Dendritic cell treated with granulocyte-macrophage colony-stimulating factor and Interleukin-4, amounts not matched to agents 40 ng/mL and 50 ng/mL, for 4 days (primary cell): ENCODE results near the gene ZNF17.

Experiments
- H3K27ac Mint-ChIP-seq: one replicate; pipeline ENCODE4 v1.8.0; 2022; ENCODE audit warnings: mild to moderate bottlenecking, mixed read lengths
- H3K27me3 Mint-ChIP-seq: one replicate; pipeline ENCODE4 v1.8.0; 2022; ENCODE audit warnings: mild to moderate bottlenecking, mixed read lengths
- H3K36me3 Mint-ChIP-seq: one replicate; pipeline ENCODE4 v1.8.0; 2022; ENCODE audit warnings: low read depth, mixed read lengths
- H3K4me1 Mint-ChIP-seq: one replicate; pipeline ENCODE4 v1.8.0; 2022; ENCODE audit warnings: low read depth, mixed read lengths
- H3K4me3 Mint-ChIP-seq: one replicate; pipeline ENCODE4 v1.8.0; 2022; ENCODE audit warnings: mild to moderate bottlenecking, moderate library complexity, mixed read lengths
- H3K9me3 Mint-ChIP-seq: one replicate; pipeline ENCODE4 v1.8.0; 2022; ENCODE audit warnings: mixed read lengths
- intact Hi-C: fragments of 100-400 bp; cut with micrococcal nuclease; formaldehyde crosslinking; loops from one replicate; pipeline ENCODE4 v1.15.0; 2022

Gene ZNF17

GRCh38 chr19:57389730-57390598 lies 21.0 kb upstream of the ZNF17 start, which contains the start of gene ZNF548:
Gene ZNF548 (plus strand): TSS chr19:57389854. CDS start chr19:57390100, 246 bp downstream.
- H3K36me3 Mint-ChIP-seq: peaks cover 54% of the 10 kb centered on the region
- peaks cover 12% of the 10 kb centered on the region for H3K9me3 Mint-ChIP-seq
- peaks cover 18% of the 10 kb centered on the region for H3K4me1 Mint-ChIP-seq
- peak within 1 kb of the TSS; percentile 89 for H3K27ac Mint-ChIP-seq
- peak within 1 kb of the TSS; percentile 86 for H3K4me3 Mint-ChIP-seq
- peaks cover 4% of the 10 kb centered on the region for H3K27me3 Mint-ChIP-seq
- intact Hi-C loops: loop anchor here (1.0 kb wide), 4 partner anchors 21 to 70 kb away; partner anchors contain the start of genes TRAPPC2B, ZNF17, ZNF543 and ZNF547

DNA sequence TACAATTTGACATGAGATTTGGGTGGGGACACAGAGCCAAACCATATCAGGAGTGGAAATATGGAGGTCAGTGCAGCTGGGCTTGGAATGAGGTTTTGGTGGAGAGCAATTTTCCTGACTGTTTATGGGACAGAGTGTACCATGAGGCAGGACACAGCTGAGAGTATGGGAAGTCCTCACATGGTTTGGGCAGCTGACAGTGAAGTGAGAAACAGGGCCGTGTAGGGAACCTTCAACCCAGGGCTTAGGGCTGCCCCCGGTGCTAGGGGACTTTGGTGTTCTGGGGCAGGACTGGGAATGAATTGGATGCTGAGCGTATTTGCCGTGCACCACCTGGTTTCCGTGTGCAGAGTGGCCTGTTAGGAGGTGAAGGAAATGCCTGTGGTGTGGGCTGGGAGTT lies 15.3 kb upstream of the ZNF17 start:
- no peak overlapping the region for H3K4me3 Mint-ChIP-seq
- intact Hi-C loops: no loop called here
- H3K27ac Mint-ChIP-seq: no peak overlapping the region
- peaks cover 90% of the 10 kb centered on the region for H3K36me3 Mint-ChIP-seq
- H3K4me1 Mint-ChIP-seq: peaks cover 5% of the 10 kb centered on the region
- no peaks in the 10 kb centered on the region for H3K27me3 Mint-ChIP-seq
- peaks cover 63% of the 10 kb centered on the region for H3K9me3 Mint-ChIP-seq

- Mint-ChIP-seq H3K4me3 (no peak overlapping the region), H3K4me1 (no peaks in the 10 kb centered on the region), H3K36me3 (peaks cover 69% of the 10 kb centered on the region), H3K9me3 (peaks cover 86% of the 10 kb centered on the region), H3K27me3 (no peaks in the 10 kb centered on the region), H3K27ac (no peak overlapping the region)
- intact Hi-C loops: no loop called here
Observed at GRCh38 chr19:57398868-57399267, 12.1 kb upstream of the ZNF17 start.

DNA sequence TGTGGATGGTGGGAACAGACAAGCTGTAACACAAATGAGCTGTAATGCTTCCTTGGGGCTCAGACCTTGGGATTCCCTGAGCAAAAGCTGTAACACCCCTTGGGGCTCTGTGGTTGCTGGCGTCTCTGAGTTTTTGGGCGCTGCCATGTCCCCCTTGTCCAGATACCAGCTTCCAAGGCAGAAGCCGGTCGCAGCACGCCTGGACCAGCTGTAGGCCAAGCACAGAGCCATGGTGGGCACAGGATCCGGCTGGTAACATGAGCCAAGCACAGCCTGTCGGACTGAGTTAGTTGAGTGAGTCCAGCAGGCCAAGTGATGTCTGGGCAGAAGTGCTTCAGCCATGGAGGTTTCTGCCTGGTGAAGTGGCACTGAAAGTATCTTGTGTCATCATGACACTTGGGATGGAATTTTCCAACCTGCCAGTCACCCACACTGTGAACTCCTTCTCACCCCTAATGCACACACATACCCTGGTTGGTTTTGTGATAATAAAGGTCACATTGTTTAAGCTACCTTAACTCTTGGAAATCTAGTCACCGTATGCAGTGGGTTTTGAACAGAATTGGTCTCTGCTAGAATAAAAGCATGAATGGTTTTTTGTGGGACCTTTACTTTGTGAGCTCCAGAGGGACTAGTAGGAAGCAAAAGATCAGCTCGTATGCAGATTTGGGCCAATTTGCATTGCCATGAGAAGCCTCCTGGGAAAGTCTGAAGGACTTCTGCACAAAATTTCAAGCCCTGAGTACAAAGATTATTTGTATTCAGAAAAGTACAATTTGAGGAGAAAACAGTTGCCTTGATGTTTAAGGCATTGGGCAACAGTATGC lies 7.0 kb upstream of the ZNF17 start:
- Mint-ChIP-seq H3K4me1 (no peaks in the 10 kb centered on the region), H3K9me3 (peaks cover 36% of the 10 kb centered on the region), H3K36me3 (peaks cover 18% of the 10 kb centered on the region), H3K27ac (no peak overlapping the region), H3K4me3 (no peak overlapping the region), H3K27me3 (no peaks in the 10 kb centered on the region)
- intact Hi-C loops: no loop called here

DNA sequence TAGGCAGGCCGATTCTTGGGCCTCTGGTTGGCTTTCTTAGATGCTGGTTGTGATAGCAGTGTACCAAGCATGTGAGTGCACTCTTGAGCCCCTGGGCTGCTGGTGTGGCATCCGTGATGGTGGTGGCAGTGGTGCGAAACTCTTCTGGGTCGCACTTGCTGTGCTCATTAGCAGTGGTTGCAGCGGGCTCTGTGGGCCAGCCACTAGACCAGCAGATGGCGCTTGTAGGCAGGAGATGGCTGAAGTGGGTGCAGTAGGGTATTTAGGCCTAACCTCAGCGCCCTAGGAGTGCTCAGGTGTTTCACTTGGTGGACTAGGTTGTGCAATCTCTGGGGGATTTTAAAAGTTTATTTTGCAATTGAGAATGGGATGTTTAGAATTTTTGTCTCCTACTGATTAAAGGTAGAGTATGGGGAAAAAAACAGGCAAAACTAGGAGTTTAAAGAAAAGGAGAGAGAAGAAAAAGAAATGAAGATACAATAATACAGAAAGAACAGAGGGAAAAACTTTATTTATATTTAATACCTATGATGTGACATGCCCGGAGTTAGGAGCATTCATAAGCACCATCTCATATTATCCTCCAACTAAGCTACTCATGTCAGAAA lies 4.3 kb upstream of the ZNF17 start:
- Mint-ChIP-seq H3K27ac (no peak overlapping the region), H3K4me3 (no peak overlapping the region), H3K36me3 (peaks cover 8% of the 10 kb centered on the region), H3K9me3 (peaks cover 17% of the 10 kb centered on the region), H3K4me1 (peaks cover 4% of the 10 kb centered on the region), H3K27me3 (no peaks in the 10 kb centered on the region)
- intact Hi-C loops: no loop called here

GRCh38 chr19:57419439-57419838 lies 8.5 kb downstream of the ZNF17 start:
- Mint-ChIP-seq H3K27ac (no peak overlapping the region), H3K27me3 (no peaks in the 10 kb centered on the region), H3K9me3 (peaks cover 78% of the 10 kb centered on the region), H3K4me3 (no peak overlapping the region), H3K36me3 (peaks cover 75% of the 10 kb centered on the region), H3K4me1 (peaks cover 5% of the 10 kb centered on the region)
- intact Hi-C loops: no loop called here

- Mint-ChIP-seq H3K4me3 (no peak overlapping the region), H3K36me3 (peaks cover 59% of the 10 kb centered on the region), H3K4me1 (peaks cover 5% of the 10 kb centered on the region), H3K27ac (no peak overlapping the region), H3K27me3 (no peaks in the 10 kb centered on the region), H3K9me3 (peaks cover 73% of the 10 kb centered on the region)
- intact Hi-C loops: no loop called here
Observed at GRCh38 chr19:57421037-57421436, 10.1 kb downstream of the ZNF17 start.

DNA sequence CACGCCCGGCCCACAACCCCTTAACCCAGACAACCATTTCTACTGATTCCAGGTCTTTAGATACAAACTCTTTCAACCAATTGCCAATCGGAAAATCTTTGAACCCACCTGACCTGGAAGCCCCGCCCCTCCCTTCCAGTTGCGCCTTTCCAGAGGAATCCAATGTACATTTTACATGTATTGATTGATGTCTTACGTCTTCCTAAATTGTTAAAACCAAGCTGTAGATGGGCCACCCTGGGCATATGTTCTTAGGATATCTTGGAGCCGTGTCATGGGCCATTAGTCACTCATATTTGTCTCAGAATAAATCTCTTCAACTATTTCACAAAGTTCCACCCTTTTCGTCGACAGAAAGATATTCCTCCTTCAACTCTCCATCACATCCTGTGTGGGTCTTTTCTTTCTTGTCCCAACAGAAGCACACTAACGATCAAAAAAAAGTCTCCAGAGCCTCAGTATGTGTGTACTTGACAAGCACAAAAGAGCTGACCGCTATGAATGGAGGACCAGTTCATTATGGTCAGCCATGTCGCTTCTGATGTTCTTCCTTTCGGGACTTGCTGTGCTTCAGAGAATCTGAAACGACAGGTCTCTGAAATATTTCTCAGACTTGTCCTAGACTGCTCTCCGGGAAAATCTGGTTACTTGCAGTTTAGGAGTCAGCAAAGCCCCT lies 23.6 kb downstream of the ZNF17 start:
- Mint-ChIP-seq H3K27me3 (no peaks in the 10 kb centered on the region), H3K36me3 (peaks cover 35% of the 10 kb centered on the region), H3K4me1 (peaks cover 21% of the 10 kb centered on the region), H3K27ac (peak overlapping the region; percentile 76), H3K9me3 (peaks cover 60% of the 10 kb centered on the region), H3K4me3 (peak overlapping the region; percentile 83)
- intact Hi-C loops: loop anchor here (1.0 to 5.0 kb wide), 3 partner anchors 23 to 45 kb away; partner anchors contain the start of genes ZNF17, ZNF548 and ZNF772

DNA sequence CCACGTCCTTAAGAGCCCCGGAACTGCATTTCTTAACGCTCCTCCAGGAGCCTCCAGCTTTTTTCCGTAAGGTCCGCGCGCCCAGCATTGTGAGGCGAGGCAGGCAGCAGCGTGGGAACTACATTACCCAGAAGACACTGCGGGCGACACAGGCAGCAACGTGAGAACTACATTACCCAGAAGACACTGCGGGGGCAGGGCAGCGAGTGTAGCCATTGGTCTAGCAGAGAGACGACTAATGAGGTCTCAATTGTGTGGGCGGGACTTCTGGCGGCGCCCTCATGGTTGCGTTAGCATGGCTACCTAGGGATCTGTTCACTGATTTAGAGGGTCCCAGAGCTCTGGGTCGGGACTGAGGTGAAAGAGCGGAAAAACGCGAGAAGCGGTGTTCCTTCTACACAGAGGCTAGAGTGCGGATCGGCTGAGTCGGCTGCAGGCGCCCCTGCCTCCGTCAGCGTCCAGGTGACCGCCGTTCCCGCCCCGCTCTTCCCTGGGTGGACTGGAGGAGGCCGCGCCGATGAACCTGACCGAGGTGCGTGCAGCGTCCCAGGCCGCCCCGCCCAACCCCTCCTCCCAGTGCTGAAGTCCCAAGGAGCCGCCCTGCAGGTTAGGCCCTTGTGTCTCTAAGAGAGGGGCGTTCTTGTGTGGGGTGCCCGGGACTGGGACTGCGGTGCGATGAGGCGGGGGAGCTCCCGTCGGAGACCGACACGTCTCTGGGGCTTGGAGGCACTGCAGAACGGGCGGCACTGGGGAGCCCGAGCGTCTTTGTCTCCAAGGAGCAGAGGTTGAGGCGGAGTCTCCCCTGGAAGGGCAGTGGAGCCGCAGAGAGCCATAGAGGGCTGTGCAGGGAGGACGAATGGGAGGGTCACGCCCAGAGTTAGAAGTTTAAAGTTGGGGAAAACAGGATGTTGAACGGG lies 24.4 kb downstream of the ZNF17 start, which contains the start of gene ZNF749:
Gene ZNF749, plus strand, starts transcription at position 264 of the 917 bp plus-strand sequence. Its CDS starts 254 bp downstream, at position 518.
- Mint-ChIP-seq H3K4me1 (peaks cover 21% of the 10 kb centered on the region), H3K4me3 (peak within 1 kb of the TSS; percentile 83), H3K27me3 (no peaks in the 10 kb centered on the region), H3K9me3 (peaks cover 61% of the 10 kb centered on the region), H3K27ac (peak within 1 kb of the TSS; percentile 76), H3K36me3 (peaks cover 43% of the 10 kb centered on the region)
- intact Hi-C loops: loop anchor here (1.0 to 5.0 kb wide), 3 partner anchors 24 to 46 kb away; partner anchors contain the start of genes ZNF17, ZNF548 and ZNF772

- intact Hi-C loops: loop anchor here (5.0 kb wide), 1 partner anchor 41 kb away; the partner anchor contains the start of gene ZNF772
- Mint-ChIP-seq H3K27ac (no peak overlapping the region), H3K4me1 (peaks cover 26% of the 10 kb centered on the region), H3K27me3 (no peaks in the 10 kb centered on the region), H3K4me3 (peak overlapping the region; percentile 83), H3K36me3 (peaks cover 47% of the 10 kb centered on the region), H3K9me3 (peaks cover 61% of the 10 kb centered on the region)
Observed at GRCh38 chr19:57436417-57436816, 25.5 kb downstream of the ZNF17 start.

GRCh38 chr19:57437931-57438330 lies 27.0 kb downstream of the ZNF17 start:
- Mint-ChIP-seq H3K36me3 (peaks cover 54% of the 10 kb centered on the region), H3K27me3 (no peaks in the 10 kb centered on the region), H3K4me3 (no peak overlapping the region), H3K9me3 (peaks cover 64% of the 10 kb centered on the region), H3K27ac (no peak overlapping the region), H3K4me1 (peaks cover 26% of the 10 kb centered on the region)
- intact Hi-C loops: loop anchor here (5.0 kb wide), 1 partner anchor 39 kb away; the partner anchor contains the start of gene ZNF772

- Mint-ChIP-seq H3K9me3 (peaks cover 67% of the 10 kb centered on the region), H3K27ac (no peak overlapping the region), H3K4me1 (peaks cover 26% of the 10 kb centered on the region), H3K27me3 (no peaks in the 10 kb centered on the region), H3K4me3 (no peak overlapping the region), H3K36me3 (peaks cover 64% of the 10 kb centered on the region)
- intact Hi-C loops: loop anchor here (5.0 kb wide), 1 partner anchor 38 kb away; the partner anchor contains the start of gene ZNF772
Observed at GRCh38 chr19:57438925-57439324, 28.0 kb downstream of the ZNF17 start.
